Body of pancreas (tissue), 4 donors: ENCODE measurements around the gene ARL10. TPM values are rescaled to one million over a fixed set of nuclear protein-coding genes. Genes with fewer than 3 reads are reported as not detected.

Source experiments
- ATAC-seq: fragments of 150-250 bp; one replicate; pipeline ENCODE4 v1.9.1; 2016
- DNase-seq, 4 donors: peaks; one replicate each; pipeline ENCODE4 v3.0.0-alpha.2; 2019
- H3K27ac ChIP-seq, 4 donors: fragments of 200-600 bp; sonication (generic); 1 replicate in 3 of 4; 2 replicates in 1 of 4; pipeline versions ENCODE4 v1.5.1 to v1.6.1; 2016 to 2019; ENCODE audit warnings: mild to moderate bottlenecking in 1 of 4, mixed read lengths in 1 of 4, moderate library complexity in 1 of 4
- H3K27me3 ChIP-seq, 2 donors: fragments of 200-600 bp; sonication (generic); one replicate each; pipeline ENCODE4 v1.6.0; 2016; ENCODE audit warnings: mild to moderate bottlenecking in 1 of 2
- H3K36me3 ChIP-seq, 2 donors: fragments of 200-600 bp; sonication (generic); replicated peaks in 1 of 2; 2 replicates each; pipeline ENCODE4 v1.5.1; 2016; ENCODE audit warnings: low read depth in 2 of 2; ENCODE audit not compliant: insufficient read depth in 1 of 2
- H3K4me1 ChIP-seq: fragments of 200-600 bp; sonication (generic); one replicate; pipeline ENCODE4 v1.6.0; 2016
- H3K4me3 ChIP-seq, 2 donors: fragments of 200-600 bp; sonication (generic); 1 replicate in 1 of 2; 2 replicates in 1 of 2; pipeline ENCODE4 v1.5.1; 2016 to 2019
- H3K9me3 ChIP-seq, 3 donors: fragments of 200-600 bp; sonication (generic); 1 replicate in 2 of 3; 2 replicates in 1 of 3; pipeline ENCODE4 v1.5.1; 2016
- POLR2A ChIP-seq, 3 donors: fragments of 450-650 bp; IDR thresholded peaks; one replicate each; pipeline ENCODE4 v1.6.1; 2016; ENCODE audit warnings: antibody characterized with exemption in 3 of 3, mild to moderate bottlenecking in 2 of 3
- WGBS, 2 donors: methylation state at CpG; one replicate each; pipeline ENCODE4 v1.1.5; 2017; 5-methylcytosine and 5-hydroxymethylcytosine counted together
- intact Hi-C: fragments of 100-400 bp; cut with DNase I; formaldehyde crosslinking; loops from one replicate; pipeline ENCODE4 v1.15.1; 2023
- total RNA-seq, 2 donors: library from RNA; depleted of rRNA; stranded (reverse); fragments of >200 nt; gene quantifications; one replicate each; pipeline ENCODE4 v1.1.0, GENCODE V29; 2016
- TF ChIP-seq, protein P1 (sequence below), 7 experiments: fragments of 450-650 bp in 4 of 7; fragments of 200-600 bp in 3 of 7; sonication (generic) in 3 of 7; IDR thresholded peaks; one replicate each; pipeline ENCODE4 v1.5.1; 2016 to 2019; ENCODE audit warnings: antibody characterized with exemption in 7 of 7

ARL10 gene
- total RNA-seq, 2 donors from 2014 or later: 2.9 to 3.3 TPM

GRCh38 chr5:176353533-176353932, 11.8 kb upstream of the ARL10 start:
- Histone ChIP-seq H3K27ac (no peak overlapping the region), H3K27me3 (no peaks in the 10 kb centered on the region), H3K36me3 (peaks cover 3 to 18% of the 10 kb centered on the region in 2 donors), H3K9me3 (no peaks in the 10 kb centered on the region), H3K4me1 (peaks cover 6% of the 10 kb centered on the region), H3K4me3 (no peak overlapping the region)
- TF ChIP-seq, protein P1, sequence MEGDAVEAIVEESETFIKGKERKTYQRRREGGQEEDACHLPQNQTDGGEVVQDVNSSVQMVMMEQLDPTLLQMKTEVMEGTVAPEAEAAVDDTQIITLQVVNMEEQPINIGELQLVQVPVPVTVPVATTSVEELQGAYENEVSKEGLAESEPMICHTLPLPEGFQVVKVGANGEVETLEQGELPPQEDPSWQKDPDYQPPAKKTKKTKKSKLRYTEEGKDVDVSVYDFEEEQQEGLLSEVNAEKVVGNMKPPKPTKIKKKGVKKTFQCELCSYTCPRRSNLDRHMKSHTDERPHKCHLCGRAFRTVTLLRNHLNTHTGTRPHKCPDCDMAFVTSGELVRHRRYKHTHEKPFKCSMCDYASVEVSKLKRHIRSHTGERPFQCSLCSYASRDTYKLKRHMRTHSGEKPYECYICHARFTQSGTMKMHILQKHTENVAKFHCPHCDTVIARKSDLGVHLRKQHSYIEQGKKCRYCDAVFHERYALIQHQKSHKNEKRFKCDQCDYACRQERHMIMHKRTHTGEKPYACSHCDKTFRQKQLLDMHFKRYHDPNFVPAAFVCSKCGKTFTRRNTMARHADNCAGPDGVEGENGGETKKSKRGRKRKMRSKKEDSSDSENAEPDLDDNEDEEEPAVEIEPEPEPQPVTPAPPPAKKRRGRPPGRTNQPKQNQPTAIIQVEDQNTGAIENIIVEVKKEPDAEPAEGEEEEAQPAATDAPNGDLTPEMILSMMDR (IDR thresholded peaks at IDR 0.05): no peak
- TF ChIP-seq POLR2A (IDR thresholded peaks at IDR 0.05): no peak
- DNase-seq (no peak), ATAC-seq (no peak)
- intact Hi-C loops: no loop called here
- 86 to 93% methylated on average over 4 of the region's 4 CpGs for WGBS, 2 donors

GRCh38 chr5:176355400-176356178, 9.7 kb upstream of the ARL10 start:
- Histone ChIP-seq H3K27me3 (no peaks in the 10 kb centered on the region), H3K27ac (no peak overlapping the region), H3K36me3 (peaks cover 0 to 2% of the 10 kb centered on the region in 2 donors), H3K4me1 (peaks cover 11% of the 10 kb centered on the region), H3K4me3 (no peak overlapping the region), H3K9me3 (no peaks in the 10 kb centered on the region)
- ATAC-seq (no peak), DNase-seq (no peak)
- intact Hi-C loops: no loop called here
- 89 to 91% methylated on average over 16 of the region's 16 CpGs for WGBS, 2 donors
- no peak for TF ChIP-seq POLR2A (IDR thresholded peaks at IDR 0.05)
- TF ChIP-seq, protein P1 (IDR thresholded peaks at IDR 0.05): no peak

DNA sequence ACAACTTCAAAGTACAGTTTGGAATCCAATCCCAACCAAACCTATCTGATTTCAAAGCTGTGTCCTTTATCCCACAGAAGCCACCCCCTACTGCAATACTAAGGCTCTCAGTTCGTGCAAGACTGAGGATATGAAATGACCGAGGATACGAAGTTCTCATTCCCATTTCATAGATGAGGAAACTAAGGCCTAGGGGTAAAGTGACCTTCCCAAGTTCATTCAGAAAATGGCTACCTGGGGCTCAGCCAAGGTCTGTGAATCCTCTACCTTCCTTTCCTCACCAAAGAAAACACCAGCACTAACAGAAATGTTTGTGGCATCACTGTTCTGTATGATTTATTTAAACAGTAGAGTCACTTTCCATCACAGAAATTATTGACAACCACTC, 9.1 kb upstream of the ARL10 start:
- no peaks in the 10 kb centered on the region for H3K27me3 ChIP-seq
- DNase-seq (no peak), ATAC-seq (no peak)
- intact Hi-C loops: no loop called here
- WGBS, 2 donors: 85 to 91% methylated on average over 3 of the region's 3 CpGs
- no peak overlapping the region for H3K4me3 ChIP-seq
- peaks cover 11% of the 10 kb centered on the region for H3K4me1 ChIP-seq
- H3K9me3 ChIP-seq: no peaks in the 10 kb centered on the region
- TF ChIP-seq, protein P1 (IDR thresholded peaks at IDR 0.05): no peak
- TF ChIP-seq POLR2A (IDR thresholded peaks at IDR 0.05): no peak
- H3K36me3 ChIP-seq: no peaks in the 10 kb centered on the region
- no peak overlapping the region for H3K27ac ChIP-seq

DNA sequence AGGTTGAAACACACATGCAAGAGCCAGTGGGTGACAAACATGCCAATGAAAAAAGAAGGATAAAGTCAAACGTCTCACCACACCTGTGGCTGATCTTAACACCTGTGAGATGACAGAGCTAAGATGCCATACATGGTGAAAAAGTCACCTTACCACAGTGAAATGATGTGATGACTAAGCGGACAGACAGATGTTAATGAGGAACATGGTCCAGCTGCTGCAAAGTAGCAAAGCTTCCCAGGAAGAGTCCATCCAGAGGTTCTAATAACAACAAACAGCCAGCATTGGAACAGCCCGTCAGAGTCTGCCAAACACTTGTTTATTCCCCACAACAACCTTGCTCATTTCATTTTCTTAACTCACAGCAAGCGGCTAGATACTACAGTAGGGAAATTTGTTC, 5.6 kb upstream of the ARL10 start:
- H3K9me3 ChIP-seq: no peaks in the 10 kb centered on the region
- no peaks in the 10 kb centered on the region for H3K27me3 ChIP-seq
- intact Hi-C loops: no loop called here
- H3K36me3 ChIP-seq: no peaks in the 10 kb centered on the region
- ATAC-seq (no peak), DNase-seq (no peak)
- no peak for TF ChIP-seq POLR2A (IDR thresholded peaks at IDR 0.05)
- TF ChIP-seq, protein P1 (IDR thresholded peaks at IDR 0.05): no peak
- H3K4me1 ChIP-seq: peaks cover 16% of the 10 kb centered on the region
- 55 to 69% methylated on average over 4 of the region's 4 CpGs for WGBS, 2 donors
- H3K4me3 ChIP-seq: no peak overlapping the region
- H3K27ac ChIP-seq: no peak overlapping the region
